ENCODE measurements around the gene SMAD9. TPM values are rescaled to one million over a fixed set of nuclear protein-coding genes. Genes with fewer than 3 reads are reported as not detected.

Gene SMAD9
- total RNA-seq, 1 donor from 2014 or later: 9.3 TPM

GRCh38 chr13:36912369-36912768 lies 7.7 kb downstream of the SMAD9 start:
- DNase-seq (ENCODE audit: low read depth): no peak

GRCh38 chr13:36910545-36910944 lies 9.5 kb downstream of the SMAD9 start:
- peak; percentile 7 for DNase-seq (ENCODE audit: low read depth)

DNA sequence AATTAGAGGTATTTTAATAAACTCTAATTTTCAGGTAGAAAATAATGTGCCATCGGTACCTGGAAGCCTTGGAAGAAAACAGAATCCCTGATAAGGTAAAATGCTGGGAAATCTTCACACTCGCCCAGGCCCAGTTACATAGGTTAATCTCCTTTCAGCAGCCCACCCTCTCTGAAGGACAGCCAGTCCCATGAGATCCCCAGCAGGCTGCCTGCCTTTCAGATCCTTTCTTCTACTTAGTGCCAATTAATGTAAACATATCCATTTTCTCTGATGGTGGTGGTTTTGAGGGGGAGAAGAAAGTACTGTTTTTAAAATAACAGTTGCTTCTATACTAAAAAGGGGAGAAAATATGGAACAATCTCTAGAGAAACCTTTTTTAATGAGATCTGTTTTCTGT lies 12.2 kb downstream of the SMAD9 start:
- DNase-seq (ENCODE audit: low read depth): no peak

DNA sequence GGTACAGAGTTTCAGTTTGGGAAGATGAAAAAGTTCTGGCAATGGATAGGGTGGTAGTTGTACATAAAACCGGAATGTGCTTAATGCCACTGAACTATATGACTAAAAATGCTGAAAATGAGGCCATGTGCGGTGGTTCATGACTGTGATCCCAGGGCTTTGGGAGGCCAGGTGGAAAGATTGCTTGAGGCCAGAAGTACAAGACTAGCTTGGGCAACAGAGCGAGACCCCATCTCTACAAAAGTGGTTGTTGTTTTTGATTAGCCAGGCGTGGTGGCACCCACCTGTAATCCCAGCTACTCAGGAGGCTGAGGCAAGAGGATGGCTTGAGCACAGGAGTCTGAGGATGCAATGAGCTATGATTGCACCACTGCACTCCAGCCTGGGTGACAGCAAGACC lies 12.8 kb downstream of the SMAD9 start:
- peak; percentile 15 for DNase-seq (ENCODE audit: low read depth)

DNA sequence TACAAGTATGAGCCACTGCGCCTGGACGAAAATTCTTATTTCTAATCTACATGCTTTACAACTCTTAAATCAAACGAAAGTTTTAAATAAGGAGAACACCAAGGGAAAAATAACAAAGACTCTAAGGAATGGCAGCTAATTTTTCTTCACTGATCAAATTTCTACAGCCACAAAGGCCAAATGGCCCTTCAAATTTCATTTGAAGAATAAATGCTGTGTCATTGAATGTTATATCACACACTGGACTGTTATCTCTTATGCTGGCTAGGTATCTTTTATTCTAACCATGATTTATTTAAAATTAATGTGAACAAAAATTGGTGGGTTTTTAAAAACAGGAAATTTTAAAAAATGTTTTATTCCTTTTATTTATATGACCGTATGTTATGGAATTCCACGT lies 14.1 kb downstream of the SMAD9 start:
- no peak for DNase-seq (ENCODE audit: low read depth)

DNA sequence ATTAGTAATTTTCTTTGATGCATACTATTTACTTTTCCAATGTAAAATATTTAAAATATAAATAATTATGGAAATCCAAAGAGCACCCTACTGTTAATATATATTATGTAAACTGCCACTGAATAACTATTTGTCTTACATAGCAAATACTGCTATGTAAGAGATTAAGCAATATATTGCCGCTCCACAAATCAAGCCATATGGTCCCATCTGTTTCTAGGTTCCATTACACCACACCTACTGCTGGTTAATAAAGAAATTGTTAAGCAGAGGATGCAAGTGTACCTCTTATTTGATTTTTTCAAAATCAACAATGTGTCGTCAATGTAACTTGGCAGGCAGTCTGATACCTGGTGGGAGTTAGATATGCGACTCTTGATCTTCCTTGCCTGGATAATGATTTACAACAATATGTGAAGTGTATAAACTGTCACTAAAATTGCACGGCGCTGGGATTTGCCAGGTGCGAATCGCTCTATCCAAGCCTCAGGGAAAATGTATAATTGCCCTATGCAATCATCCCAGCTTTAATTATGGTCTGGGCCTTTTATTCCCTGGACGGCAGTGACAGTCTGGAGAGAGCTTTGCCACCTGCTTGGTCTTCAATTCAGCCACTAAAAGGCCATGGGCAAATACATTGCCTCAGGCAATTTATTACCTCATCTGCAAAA lies 16.0 kb downstream of the SMAD9 start:
- no peak for DNase-seq (ENCODE audit: low read depth)

DNA sequence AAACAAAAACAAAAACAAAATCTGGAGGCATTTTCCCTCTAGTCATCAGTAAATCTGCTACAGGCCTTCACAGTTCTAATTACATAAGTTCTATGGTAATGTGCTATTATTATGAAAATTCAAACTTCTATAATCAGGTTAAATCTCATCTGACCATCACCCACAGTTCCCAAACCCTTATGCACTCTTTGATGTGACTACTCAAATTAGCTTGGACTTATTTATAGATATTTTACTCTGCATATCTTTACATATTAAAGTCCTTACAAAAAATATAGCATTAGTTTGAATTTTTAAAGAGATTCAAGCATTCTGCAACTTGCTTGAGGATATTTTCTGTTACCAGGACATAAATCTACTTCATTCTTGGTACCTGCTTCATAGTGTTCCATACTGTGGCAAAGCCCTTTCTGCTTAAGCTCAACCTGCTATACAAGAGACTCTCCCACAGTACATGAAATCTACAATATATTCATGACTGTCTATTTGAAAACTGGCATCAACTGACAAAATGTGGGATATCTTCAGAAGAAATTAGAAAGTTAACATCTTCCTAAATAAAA lies 22.9 kb downstream of the SMAD9 start:
- DNase-seq (ENCODE audit: low read depth): no peak

DNA sequence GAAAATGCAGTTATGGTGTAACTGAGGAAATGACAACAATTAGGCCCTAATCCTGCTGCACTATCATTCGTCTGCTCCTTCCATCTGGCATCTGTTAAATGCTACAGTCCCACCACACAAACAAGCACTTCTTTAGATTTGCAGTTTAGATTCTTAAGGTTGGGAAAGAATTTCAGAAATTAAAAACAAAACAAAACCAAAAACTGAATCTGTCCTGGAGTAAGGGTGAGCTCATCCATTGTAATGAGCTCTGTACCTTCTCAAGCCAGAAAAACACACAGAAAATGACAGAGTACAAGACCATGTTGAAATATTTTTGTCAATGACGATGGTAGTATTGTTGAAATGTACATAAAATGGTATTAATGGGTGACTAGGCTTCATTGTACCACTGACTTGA lies 28.3 kb downstream of the SMAD9 start:
- no peak for DNase-seq (ENCODE audit: low read depth)

GRCh38 chr13:36888645-36889044 lies 31.4 kb downstream of the SMAD9 start:
- no peak for DNase-seq (ENCODE audit: low read depth)

GRCh38 chr13:36887758-36888521 lies 32.1 kb downstream of the SMAD9 start:
- DNase-seq (ENCODE audit: low read depth): no peak

DNA sequence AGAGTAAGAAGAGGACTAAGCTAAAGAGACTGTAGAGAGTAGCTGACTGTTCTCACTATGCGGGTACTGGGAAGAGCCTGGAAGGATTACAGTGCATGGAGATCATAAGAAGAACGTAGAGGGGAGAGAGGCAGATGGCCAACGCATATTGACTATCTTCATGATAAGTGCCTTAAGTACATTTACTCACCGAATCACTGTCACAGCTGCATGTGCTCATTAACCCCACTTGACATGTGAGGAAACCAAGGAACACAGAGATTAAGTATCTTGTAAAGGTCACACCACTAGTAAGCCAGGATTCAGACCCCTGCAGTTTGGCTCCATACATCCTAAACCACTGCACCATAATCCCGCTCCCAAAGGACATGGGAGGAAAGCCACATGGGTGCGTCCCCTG lies 34.1 kb downstream of the SMAD9 start:
- DNase-seq (ENCODE audit: low read depth): no peak

DNA sequence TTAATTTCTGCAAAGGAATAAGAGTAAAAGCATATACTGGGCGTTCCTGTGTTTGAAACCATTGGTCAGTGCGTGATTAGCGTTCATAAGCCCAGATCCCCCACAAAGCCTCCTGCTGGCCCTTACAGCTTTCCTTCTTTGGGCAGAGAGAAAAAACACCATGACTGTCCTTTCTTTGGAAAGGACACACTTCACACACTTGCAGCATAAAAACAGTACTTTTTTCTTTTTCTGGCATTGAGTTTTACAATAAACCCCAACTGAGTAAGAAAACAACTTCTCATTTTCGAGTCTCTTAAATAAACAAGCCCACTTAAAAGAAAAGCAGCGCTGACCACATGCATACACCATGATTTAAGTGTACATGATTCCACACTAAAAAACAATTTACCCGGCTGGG lies 35.8 kb downstream of the SMAD9 start:
- no peak for DNase-seq (ENCODE audit: low read depth)

DNA sequence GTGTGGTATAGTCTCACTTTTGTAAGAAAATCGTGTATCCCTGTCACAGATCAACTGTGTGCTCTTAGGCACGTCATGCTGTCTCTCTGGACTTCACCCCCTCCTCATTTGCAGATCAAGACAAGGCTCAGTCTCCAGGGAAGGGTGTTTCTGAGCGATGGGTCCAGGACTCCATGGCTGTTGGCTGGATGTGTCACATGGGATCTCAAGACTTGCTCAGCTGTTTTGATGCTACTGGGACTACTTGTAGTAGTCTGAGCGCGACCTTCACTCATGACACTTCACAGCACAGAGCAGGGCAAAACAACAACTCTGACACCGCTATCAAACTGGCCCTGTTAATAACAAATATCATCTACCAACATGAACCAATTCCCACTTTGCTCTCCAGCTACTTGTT lies 36.2 kb downstream of the SMAD9 start:
- no peak for DNase-seq (ENCODE audit: low read depth)

DNA sequence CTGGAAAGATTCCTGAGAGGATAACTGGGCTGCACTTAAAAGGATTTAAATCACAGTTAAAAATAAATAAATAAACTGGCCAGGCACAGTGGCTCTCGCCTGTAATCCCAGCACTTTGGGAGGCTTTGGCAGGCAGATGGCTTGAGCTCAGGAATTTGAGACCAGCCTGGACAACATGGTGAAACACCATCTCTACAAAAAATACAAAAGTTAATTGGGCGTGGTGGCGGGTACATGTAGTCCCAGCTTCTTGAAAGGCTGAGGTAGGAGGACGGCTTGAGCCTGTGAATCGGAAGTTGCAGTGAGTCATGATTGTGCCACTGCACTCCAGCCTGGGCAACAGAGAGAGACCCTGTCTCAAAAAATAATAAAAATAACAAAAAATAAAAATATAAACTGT lies 36.6 kb downstream of the SMAD9 start:
- DNase-seq (ENCODE audit: low read depth): peak; percentile 23

DNA sequence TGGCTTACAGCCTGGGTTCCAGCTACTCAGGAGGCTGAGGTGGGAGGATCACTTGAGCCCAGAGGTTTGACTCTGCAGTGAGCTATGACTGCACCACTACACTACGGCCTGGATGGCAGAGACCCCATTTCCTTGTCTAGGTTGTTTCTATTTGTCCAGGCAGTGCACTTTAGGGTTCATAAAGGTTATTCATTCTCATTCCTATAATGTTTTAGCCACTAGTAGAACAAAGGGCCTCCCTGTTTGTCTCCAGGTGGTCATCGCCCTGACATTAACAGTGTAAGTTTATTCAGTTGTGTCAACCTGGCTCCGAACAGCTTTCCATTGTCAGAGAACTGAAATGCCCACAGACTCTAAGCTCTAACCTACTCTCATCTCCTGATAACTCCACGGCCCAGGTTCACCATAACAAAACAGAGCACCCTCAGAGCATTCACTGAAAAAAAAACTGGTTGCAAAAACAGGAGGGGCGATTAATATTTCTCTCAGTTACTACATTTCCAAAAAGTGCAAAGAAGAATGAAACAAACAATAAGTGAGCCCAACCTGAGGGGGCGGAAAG lies 37.1 kb downstream of the SMAD9 start:
- no peak for DNase-seq (ENCODE audit: low read depth)

DNA sequence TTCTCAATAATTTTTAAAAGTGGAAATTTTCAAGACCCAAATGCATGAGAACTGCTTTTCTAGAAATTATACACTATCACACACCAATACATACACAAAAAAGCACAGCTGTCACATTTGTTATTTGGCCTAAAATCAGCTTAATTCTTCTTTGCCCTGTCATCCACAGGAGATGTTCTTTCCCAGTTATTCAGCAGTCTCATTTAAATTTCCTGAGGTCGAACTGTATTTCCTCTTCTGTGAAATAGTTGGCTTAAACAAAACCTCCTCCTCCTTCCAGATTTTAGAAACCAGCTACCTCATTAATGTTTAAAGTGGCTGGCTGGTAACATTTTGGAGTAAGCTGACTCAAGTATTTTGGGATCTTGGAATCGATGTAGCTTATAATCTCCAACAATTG lies 39.1 kb downstream of the SMAD9 start:
- DNase-seq (ENCODE audit: low read depth): no peak

GRCh38 chr13:36879218-36879938 lies 40.7 kb downstream of the SMAD9 start:
- no peak for DNase-seq (ENCODE audit: low read depth)

DNA sequence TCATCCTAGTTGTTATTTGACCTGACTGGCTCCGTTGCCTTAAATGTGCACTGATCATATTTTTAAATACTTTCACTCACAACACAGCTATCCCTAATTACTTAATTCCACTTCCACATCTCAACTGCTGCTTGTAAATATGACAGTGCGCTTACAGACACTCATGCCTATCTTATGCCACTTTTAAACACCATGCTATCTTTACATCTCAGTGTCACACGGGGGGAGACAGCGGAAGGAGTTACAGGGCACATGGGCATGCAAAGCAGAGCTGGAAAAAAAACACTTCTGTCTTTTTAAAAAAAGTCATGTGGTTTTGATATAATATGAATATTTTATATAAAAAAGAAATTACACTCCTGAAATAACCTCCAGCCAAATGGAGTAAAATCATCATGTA lies 44.1 kb downstream of the SMAD9 start:
- DNase-seq (ENCODE audit: low read depth): no peak

DNA sequence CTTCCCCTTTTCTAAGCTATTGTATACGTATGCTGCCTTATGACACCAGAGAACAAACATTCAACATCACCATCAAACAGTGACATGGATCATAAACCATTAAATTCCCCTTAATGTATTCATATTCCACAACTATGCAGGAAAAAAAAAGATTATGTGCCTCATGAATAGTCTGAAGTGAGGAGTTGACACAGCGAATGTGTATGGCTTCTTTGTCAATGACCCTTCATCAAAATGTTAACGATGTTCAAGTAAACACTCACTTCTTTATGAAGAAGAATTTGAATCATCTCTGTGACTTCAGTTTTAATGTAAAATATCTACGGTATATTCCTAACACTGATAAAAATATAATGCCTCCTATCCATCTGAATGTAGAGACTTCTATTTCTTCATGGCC lies 44.6 kb downstream of the SMAD9 start:
- no peak for DNase-seq (ENCODE audit: low read depth)

DNA sequence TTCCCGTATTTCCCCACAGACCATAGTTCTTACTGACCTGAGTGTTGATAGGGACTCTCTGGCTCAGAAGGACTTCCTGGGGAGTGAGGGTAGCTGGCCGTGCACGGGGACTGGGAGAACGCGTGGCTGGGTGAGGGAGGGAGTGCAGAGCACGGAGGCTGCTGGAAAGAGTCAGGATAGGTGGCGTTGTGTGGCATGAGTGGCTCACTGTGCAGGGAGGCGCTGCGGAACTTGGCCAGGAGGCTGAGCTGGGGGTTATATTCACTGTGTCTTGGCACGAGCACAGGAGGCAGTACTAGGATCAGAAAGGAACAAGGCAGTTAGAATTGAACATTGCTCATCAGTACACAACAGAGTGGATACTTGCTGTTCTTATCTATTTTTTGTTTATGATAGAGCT lies 47.4 kb downstream of the SMAD9 start:
- no peak for DNase-seq (ENCODE audit: low read depth)

- DNase-seq (ENCODE audit: low read depth): peak; percentile 39
Measured at GRCh38 chr13:36870050-36870692, 49.9 kb downstream of the SMAD9 start.

DNA sequence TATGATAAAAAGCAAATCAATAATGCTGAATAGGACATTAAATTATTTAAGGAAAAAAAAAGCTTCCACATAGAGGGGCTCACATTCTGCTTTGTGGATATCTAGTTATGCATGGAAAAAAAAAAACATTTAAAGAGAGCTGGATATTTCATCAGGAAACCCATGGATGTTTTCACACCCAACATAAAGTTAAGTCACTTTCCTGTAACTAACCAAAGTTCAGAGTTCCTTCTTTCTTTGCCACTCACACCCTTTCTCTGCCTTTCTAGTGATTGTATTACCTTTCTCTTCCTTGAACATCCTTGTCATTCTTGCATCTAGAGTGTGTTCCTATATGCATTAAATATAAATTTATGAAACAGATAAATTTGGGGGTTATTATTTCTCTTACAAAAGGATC lies 53.8 kb downstream of the SMAD9 start:
- no peak for DNase-seq (ENCODE audit: low read depth)

Measured in renal cortical epithelial cell (primary cell).